Measurements from ENCODE around the gene SHB. TPM values are rescaled to one million over a fixed set of nuclear protein-coding genes. Genes with fewer than 3 reads are reported as not detected.

SHB gene
- total RNA-seq, 1 experiment from 2014 or later = 23.8 TPM

DNA sequence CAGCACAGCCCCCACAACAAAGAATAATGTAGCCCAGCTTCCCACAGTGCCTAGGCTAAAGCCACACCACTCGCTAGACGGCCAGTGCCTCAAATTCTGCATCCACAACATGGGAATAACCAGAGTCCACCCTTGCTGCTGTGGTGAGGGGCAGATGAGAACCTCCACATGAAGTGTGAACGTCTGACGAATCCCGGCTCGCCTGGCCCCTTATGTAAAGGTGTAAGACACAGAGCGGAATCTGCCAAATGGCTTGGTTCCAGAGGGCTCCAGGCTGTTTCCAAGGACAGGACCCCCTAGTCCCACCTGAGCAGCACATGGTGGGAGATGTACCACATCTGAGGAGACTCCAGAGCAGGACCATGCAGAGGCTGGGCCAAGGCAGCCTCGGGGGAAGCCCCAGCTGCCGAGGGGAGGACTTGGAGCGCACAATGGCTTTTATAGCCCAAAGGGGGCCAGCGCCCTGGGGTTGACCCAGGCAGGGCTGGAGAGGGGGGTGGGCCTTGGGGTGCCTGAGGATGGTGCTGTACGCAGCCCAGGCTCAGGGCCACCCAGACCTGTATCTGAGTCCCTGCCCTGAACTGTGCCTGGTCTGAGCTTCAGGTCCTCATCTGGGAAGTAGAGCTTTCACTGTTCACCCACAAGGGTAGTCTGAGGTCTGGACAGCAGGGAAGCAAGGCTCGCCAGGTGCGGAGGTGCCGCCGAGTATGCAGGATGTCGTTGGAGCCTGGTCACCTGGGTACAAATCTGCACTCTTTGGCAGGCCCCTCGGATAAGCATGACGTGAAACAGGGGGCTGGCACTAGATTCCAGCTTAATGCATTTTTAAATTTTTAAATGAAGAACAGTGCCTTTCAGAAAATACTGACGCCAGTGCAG is 140.2 kb downstream of the SHB start:
- Histone ChIP-seq H3K4me3 (no peak overlapping the region), H3K27ac (no peak overlapping the region), H4K20me1 (ENCODE audit: insufficient read depth) (peaks cover 13% of the 10 kb centered on the region), H3K79me2 (ENCODE audit: low read depth) (peaks cover 19% of the 10 kb centered on the region; the same call in 1 of the 2 replicates), H3K36me3 (ENCODE audit: low read depth) (no peaks in the 10 kb centered on the region), H3K27me3 (ENCODE audit: insufficient read depth, low read depth) (no peaks in the 10 kb centered on the region), H3K4me1 (replicated peaks; ENCODE audit: insufficient read depth) (no peaks in the 10 kb centered on the region), H3K4me2 (no peak overlapping the region), H3F3A (ENCODE audit: insufficient read depth, low read depth) (peaks cover 6% of the 10 kb centered on the region; the same call in 1 of the 2 replicates), H2AFZ (no peak overlapping the region), H3K9me2 (ENCODE audit: insufficient read depth) (no peaks in the 10 kb centered on the region), H3K9me3 (ENCODE audit: insufficient read depth, low read depth) (no peaks in the 10 kb centered on the region)
- no peak for TF ChIP-seq EZH2 (IDR thresholded peaks at IDR 0.05; ENCODE audit: low read depth)
- TF ChIP-seq, protein P1, sequence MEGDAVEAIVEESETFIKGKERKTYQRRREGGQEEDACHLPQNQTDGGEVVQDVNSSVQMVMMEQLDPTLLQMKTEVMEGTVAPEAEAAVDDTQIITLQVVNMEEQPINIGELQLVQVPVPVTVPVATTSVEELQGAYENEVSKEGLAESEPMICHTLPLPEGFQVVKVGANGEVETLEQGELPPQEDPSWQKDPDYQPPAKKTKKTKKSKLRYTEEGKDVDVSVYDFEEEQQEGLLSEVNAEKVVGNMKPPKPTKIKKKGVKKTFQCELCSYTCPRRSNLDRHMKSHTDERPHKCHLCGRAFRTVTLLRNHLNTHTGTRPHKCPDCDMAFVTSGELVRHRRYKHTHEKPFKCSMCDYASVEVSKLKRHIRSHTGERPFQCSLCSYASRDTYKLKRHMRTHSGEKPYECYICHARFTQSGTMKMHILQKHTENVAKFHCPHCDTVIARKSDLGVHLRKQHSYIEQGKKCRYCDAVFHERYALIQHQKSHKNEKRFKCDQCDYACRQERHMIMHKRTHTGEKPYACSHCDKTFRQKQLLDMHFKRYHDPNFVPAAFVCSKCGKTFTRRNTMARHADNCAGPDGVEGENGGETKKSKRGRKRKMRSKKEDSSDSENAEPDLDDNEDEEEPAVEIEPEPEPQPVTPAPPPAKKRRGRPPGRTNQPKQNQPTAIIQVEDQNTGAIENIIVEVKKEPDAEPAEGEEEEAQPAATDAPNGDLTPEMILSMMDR (conservative IDR thresholded peaks at IDR 0.05) = no peak
- CTCF ChIA-PET = no interaction called here
- DNase-seq = no peak
- intact Hi-C loops (cut with micrococcal nuclease; ENCODE audit: unreplicated experiment) = no loop called here
- no TSS peak for BruUV-seq (replicated peaks)
- POLR2A ChIA-PET (ENCODE audit: unreplicated experiment) = no interaction called here

DNA sequence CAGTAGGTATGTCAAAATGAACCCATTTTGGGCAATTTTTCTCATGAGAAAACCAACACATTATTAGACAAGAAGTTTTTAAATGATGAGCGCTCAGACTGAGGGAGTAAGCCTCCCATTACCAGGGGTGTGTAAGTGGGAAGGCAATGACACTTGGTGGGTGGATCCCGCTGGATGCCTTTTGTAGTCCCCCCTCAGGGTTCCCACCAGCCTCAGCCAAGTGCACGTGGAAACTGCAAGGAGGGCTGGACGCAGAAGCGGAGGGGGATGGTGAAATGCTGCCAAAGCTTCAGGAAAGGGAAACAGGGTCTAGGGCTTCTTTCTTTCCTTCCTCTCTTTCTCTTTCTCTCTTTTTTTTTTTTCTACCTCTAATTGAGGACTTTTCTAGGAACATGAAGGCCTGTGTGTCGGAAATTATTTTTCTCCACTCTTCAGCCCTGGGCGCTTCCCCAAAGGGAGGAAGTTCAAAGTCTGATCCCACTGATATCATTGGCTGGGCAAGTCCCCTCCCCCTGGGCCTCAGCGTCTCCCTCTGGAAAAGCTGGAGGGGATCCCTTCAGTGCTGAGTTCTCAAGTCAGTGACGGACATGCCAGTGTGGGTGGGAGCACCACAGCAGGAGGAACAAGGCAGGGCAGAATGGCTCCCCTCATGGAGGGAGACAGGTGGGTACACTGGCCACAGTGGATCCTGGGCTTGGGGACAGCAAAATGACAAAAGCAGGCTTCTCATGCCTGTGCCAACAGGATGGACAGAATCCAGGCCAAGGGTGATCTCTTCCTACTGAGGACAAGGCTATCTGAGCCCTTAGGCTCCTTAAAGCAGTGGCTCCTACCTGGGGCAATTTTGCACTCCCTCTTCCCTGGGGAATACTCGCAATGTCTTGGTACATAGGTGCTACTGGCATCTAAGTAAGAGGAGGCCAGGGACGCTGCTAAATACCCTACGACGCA is 141.2 kb downstream of the SHB start:
- Histone ChIP-seq H3K4me2 (no peak overlapping the region), H3K4me1 (replicated peaks; ENCODE audit: insufficient read depth) (no peaks in the 10 kb centered on the region), H4K20me1 (ENCODE audit: insufficient read depth) (peaks cover 13% of the 10 kb centered on the region), H3K79me2 (ENCODE audit: low read depth) (peaks cover 19% of the 10 kb centered on the region; the same call in 1 of the 2 replicates), H2AFZ (no peak overlapping the region), H3K4me3 (no peak overlapping the region), H3K27me3 (ENCODE audit: insufficient read depth, low read depth) (no peaks in the 10 kb centered on the region), H3K36me3 (ENCODE audit: low read depth) (no peaks in the 10 kb centered on the region), H3K27ac (no peak overlapping the region), H3K9me3 (ENCODE audit: insufficient read depth, low read depth) (no peaks in the 10 kb centered on the region), H3F3A (ENCODE audit: insufficient read depth, low read depth) (peaks cover 6% of the 10 kb centered on the region; the same call in 1 of the 2 replicates), H3K9me2 (ENCODE audit: insufficient read depth) (no peaks in the 10 kb centered on the region)
- TF ChIP-seq EZH2 (IDR thresholded peaks at IDR 0.05; ENCODE audit: low read depth) = no peak
- TF ChIP-seq, protein P1 (conservative IDR thresholded peaks at IDR 0.05) = no peak
- no TSS peak for BruUV-seq (replicated peaks)
- intact Hi-C loops (cut with micrococcal nuclease; ENCODE audit: unreplicated experiment) = no loop called here
- ChIA-PET CTCF (no interaction called here), POLR2A (ENCODE audit: unreplicated experiment) (no interaction called here)
- no peak for DNase-seq

DNA sequence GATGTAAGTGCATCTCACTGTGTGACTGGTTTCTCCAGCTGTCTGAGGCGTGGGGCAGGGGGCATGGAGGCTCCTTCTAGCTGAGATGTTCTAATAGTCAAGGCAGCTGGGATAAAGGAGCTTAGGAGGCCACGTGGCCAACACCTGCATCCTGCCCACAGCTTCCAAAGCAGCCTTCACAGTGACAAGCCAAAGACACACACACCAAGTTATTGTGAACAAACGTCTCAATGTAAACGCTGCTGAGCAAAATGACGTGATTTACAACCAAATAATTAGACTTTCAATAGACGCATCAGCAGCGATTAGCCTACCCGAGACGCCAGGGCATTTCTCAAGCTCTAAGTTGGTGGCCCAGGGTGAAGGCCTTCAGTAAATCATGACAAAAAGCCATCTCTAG is 141.9 kb downstream of the SHB start:
- H3K9me3 ChIP-seq (ENCODE audit: insufficient read depth, low read depth) = no peaks in the 10 kb centered on the region
- peaks cover 13% of the 10 kb centered on the region for H4K20me1 ChIP-seq (ENCODE audit: insufficient read depth)
- H3F3A ChIP-seq (ENCODE audit: insufficient read depth, low read depth) = peaks cover 6% of the 10 kb centered on the region; the same call in 1 of the 2 replicates
- peaks cover 19% of the 10 kb centered on the region; the same call in 1 of the 2 replicates for H3K79me2 ChIP-seq (ENCODE audit: low read depth)
- CTCF ChIA-PET = interaction anchor here (0.5 kb wide), 1 partner anchor 193 kb away, joined by 17 read pairs; no protein-coding TSS in a partner anchor
- H2AFZ ChIP-seq = no peak overlapping the region
- H3K4me2 ChIP-seq = no peak overlapping the region
- DNase-seq = no peak
- no peak overlapping the region for H3K4me3 ChIP-seq
- no peaks in the 10 kb centered on the region for H3K27me3 ChIP-seq (ENCODE audit: insufficient read depth, low read depth)
- BruUV-seq (replicated peaks) = no TSS peak
- H3K36me3 ChIP-seq (ENCODE audit: low read depth) = no peaks in the 10 kb centered on the region
- H3K4me1 ChIP-seq (replicated peaks; ENCODE audit: insufficient read depth) = no peaks in the 10 kb centered on the region
- no peaks in the 10 kb centered on the region for H3K9me2 ChIP-seq (ENCODE audit: insufficient read depth)
- no peak for TF ChIP-seq EZH2 (IDR thresholded peaks at IDR 0.05; ENCODE audit: low read depth)
- TF ChIP-seq, protein P1 (conservative IDR thresholded peaks at IDR 0.05) = no peak
- H3K27ac ChIP-seq = no peak overlapping the region
- POLR2A ChIA-PET (ENCODE audit: unreplicated experiment) = no interaction called here
- intact Hi-C loops (cut with micrococcal nuclease; ENCODE audit: unreplicated experiment) = no loop called here
